Neural cell (in vitro differentiated cells): ENCODE data around the gene THTPA.

Experiments
- POLR2AphosphoS5 ChIP-seq: IDR thresholded peaks from 2 replicates; pipeline ENCODE4 v1.6.1; 2012
- RAD21 ChIP-seq: fragments of 450-650 bp; conservative IDR thresholded peaks from 2 replicates; pipeline ENCODE4 v1.6.1; 2014; ENCODE audit warnings: antibody characterized with exemption, mild to moderate bottlenecking, moderate library complexity
- TF ChIP-seq, protein P1 (sequence below): fragments of 450-650 bp; IDR thresholded peaks from 2 replicates; pipeline ENCODE4 v1.5.1; 2014; ENCODE audit warnings: antibody characterized with exemption, mild to moderate bottlenecking, moderate library complexity; ENCODE audit not compliant: poor library complexity, severe bottlenecking
- TF ChIP-seq, protein P2 (sequence below): IDR thresholded peaks from 2 replicates; pipeline ENCODE4 v1.6.1; 2012; ENCODE audit warnings: borderline replicate concordance

- TF ChIP-seq RAD21 (no peak), POLR2AphosphoS5 (no peak)
- TF ChIP-seq, protein P1, sequence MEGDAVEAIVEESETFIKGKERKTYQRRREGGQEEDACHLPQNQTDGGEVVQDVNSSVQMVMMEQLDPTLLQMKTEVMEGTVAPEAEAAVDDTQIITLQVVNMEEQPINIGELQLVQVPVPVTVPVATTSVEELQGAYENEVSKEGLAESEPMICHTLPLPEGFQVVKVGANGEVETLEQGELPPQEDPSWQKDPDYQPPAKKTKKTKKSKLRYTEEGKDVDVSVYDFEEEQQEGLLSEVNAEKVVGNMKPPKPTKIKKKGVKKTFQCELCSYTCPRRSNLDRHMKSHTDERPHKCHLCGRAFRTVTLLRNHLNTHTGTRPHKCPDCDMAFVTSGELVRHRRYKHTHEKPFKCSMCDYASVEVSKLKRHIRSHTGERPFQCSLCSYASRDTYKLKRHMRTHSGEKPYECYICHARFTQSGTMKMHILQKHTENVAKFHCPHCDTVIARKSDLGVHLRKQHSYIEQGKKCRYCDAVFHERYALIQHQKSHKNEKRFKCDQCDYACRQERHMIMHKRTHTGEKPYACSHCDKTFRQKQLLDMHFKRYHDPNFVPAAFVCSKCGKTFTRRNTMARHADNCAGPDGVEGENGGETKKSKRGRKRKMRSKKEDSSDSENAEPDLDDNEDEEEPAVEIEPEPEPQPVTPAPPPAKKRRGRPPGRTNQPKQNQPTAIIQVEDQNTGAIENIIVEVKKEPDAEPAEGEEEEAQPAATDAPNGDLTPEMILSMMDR = no peak
- TF ChIP-seq, protein P2, sequence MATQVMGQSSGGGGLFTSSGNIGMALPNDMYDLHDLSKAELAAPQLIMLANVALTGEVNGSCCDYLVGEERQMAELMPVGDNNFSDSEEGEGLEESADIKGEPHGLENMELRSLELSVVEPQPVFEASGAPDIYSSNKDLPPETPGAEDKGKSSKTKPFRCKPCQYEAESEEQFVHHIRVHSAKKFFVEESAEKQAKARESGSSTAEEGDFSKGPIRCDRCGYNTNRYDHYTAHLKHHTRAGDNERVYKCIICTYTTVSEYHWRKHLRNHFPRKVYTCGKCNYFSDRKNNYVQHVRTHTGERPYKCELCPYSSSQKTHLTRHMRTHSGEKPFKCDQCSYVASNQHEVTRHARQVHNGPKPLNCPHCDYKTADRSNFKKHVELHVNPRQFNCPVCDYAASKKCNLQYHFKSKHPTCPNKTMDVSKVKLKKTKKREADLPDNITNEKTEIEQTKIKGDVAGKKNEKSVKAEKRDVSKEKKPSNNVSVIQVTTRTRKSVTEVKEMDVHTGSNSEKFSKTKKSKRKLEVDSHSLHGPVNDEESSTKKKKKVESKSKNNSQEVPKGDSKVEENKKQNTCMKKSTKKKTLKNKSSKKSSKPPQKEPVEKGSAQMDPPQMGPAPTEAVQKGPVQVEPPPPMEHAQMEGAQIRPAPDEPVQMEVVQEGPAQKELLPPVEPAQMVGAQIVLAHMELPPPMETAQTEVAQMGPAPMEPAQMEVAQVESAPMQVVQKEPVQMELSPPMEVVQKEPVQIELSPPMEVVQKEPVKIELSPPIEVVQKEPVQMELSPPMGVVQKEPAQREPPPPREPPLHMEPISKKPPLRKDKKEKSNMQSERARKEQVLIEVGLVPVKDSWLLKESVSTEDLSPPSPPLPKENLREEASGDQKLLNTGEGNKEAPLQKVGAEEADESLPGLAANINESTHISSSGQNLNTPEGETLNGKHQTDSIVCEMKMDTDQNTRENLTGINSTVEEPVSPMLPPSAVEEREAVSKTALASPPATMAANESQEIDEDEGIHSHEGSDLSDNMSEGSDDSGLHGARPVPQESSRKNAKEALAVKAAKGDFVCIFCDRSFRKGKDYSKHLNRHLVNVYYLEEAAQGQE = no peak
Measured at GRCh38 chr14:23520899-23521533, 35.1 kb upstream of the THTPA start.
